K562 (cell line): ENCODE results near the gene MEF2B. TPM values are rescaled to one million over a fixed set of nuclear protein-coding genes. Genes with fewer than 3 reads are reported as not detected.
A peak's percentile ranks its signal among the peaks of the same experiment; 100 is the strongest.

Source experiments
- CHD2 ChIP-seq: IDR thresholded peaks from 2 replicates; pipeline ENCODE4 v1.6.1; 2011; ENCODE audit warnings: low read depth, low read length
- ETV5 ChIP-seq: sonication (generic); formaldehyde crosslinking; IDR thresholded peaks from 2 replicates; pipeline ENCODE4 v1.4.0; 2020; ENCODE audit warnings: low read depth, mild to moderate bottlenecking, missing genetic modification reagents
- FOXK1 ChIP-seq: sonication (generic); formaldehyde crosslinking; IDR thresholded peaks from 2 replicates; pipeline ENCODE4 v1.8.0; 2022; ENCODE audit warnings: missing genetic modification reagents, mild to moderate bottlenecking, borderline replicate concordance
- GATA2 ChIP-seq: sonication (generic); formaldehyde crosslinking; IDR thresholded peaks from 2 replicates; pipeline ENCODE4 v1.4.0; 2020; ENCODE audit warnings: mild to moderate bottlenecking, missing genetic modification reagents
- MEF2A ChIP-seq: IDR thresholded peaks from 2 replicates; pipeline ENCODE4 v1.6.1; 2011; ENCODE audit warnings: low read depth, mild to moderate bottlenecking, low read length, moderate library complexity; ENCODE audit not compliant: control insufficient read depth
- NFRKB ChIP-seq: fragments of 450-650 bp; IDR thresholded peaks from 2 replicates; pipeline ENCODE4 v1.6.1; 2016; ENCODE audit warnings: low read depth
- NFYB ChIP-seq: IDR thresholded peaks from 2 replicates; pipeline ENCODE4 v1.6.1; 2011; ENCODE audit warnings: mild to moderate bottlenecking, moderate library complexity; ENCODE audit not compliant: insufficient read length; ENCODE audit errors: extremely low read depth
- RBM14 ChIP-seq: fragments of 200-400 bp; formaldehyde crosslinking; IDR thresholded peaks from 2 replicates; pipeline ENCODE4 v1.6.1; 2018; ENCODE audit warnings: low read depth, mild to moderate bottlenecking, low read length, moderate library complexity, borderline replicate concordance; ENCODE audit not compliant: insufficient read depth
- SPI1 ChIP-seq: IDR thresholded peaks from 2 replicates; pipeline ENCODE4 v1.6.1; 2011; ENCODE audit warnings: low read depth, low read length, control low read depth, borderline replicate concordance
- TBL1XR1 ChIP-seq, 2 experiments: IDR thresholded peaks; 2 replicates each; pipeline ENCODE4 v1.6.1; 2012; ENCODE audit warnings: improper control_type of control experiment in 2 of 2, low read length in 2 of 2, mild to moderate bottlenecking in 1 of 2
- TRIM24 ChIP-seq, 2 experiments: fragments of 450-650 bp; IDR thresholded peaks; 2 replicates each; pipeline ENCODE4 v1.6.1; 2016
- ZNF133 ChIP-seq: fragments of 250-450 bp; sonication (Bioruptor Pico); IDR thresholded peaks from 2 replicates; pipeline ENCODE4 v1.4.0; 2020; ENCODE audit warnings: mild to moderate bottlenecking
- polyA plus RNA-seq, 8 experiments: library from polyadenylated mRNA; depleted of rRNA in 4 of 8; stranded (reverse) in 5 of 8; unstranded in 3 of 8; fragments of >200 nt; fragmentation: Nextera tagmentation in 2 of 8; fragmentation: Illumina TruSeq in 1 of 8; extraction: Ambion mirVana in 2 of 8; extraction: Trizol in 1 of 8; gene quantifications; 2 replicates each; pipeline versions ENCODE4 v1.2.1 to v1.2.3, GENCODE V29; 2011 to 2014; ENCODE audit warnings: inconsistent platforms in 1 of 8, missing spikeins in 1 of 8
- total RNA-seq, 7 experiments: library from RNA; depleted of rRNA in 6 of 7; stranded (reverse); fragments of >200 nt in 6 of 7; fragmentation: Illumina TruSeq in 2 of 7; extraction: Trizol in 2 of 7; gene quantifications; 2 replicates each; pipeline versions ENCODE4 v1.2.1 to v1.2.3, GENCODE V29; 2011 to 2021; ENCODE audit warnings: low replicate concordance in 1 of 7
- TF ChIP-seq, protein P1 (sequence below), 2 experiments: fragments of 200-800 bp in 1 of 2; sonication (Bioruptor generic) in 1 of 2; sonication (generic) in 1 of 2; formaldehyde crosslinking in 1 of 2; IDR thresholded peaks in 1 of 2; conservative IDR thresholded peaks in 1 of 2; 2 replicates each; pipeline versions ENCODE4 v1.5.0 to v1.6.1; 2016 to 2020; ENCODE audit warnings: missing compliant biosample characterization in 1 of 2, missing genetic modification characterization in 1 of 2, missing genetic modification reagents in 1 of 2
- TF ChIP-seq, protein P2 (sequence below): fragments of 450-650 bp; IDR thresholded peaks from 2 replicates; pipeline ENCODE4 v1.7.0; 2016; ENCODE audit warnings: borderline replicate concordance

Gene MEF2B
- total and polyA plus RNA-seq, 9 of the 15 experiments (the other 6 are each of a cell fraction or from before 2014, with no cell fraction given): 0.14 to 1.9 (median 0.71) TPM; not detected in 3

DNA sequence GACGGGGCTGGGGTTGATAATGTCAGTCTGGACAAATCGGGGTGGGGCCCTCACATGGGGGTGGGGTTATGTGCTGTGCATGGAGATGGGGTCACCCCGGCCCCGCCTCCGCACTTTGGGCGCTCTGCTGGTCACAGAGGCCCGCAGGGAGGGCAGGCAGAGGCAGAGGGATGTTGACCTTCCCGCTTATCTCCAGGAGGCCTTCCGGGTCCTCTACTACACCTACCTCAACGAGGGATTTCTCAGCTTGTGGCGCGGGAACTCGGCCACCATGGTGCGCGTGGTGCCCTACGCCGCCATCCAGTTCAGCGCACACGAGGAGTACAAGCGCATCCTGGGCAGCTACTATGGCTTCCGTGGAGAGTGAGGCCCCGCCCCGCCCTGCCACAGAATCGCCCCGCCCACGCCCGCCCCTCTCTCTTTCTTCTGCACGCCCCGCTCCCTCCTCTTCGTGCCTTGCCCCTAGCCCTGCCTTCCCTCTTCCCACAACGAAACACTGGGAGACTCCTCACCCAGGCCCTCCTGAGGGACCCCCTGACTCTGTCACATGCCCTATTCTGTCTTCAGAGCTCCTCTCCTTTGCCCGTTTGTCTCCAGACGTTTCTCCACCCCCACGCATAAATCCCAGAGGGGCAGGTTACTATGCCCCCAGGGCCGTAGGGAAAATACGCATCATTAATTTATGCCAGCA lies 64.6 kb downstream of the MEF2B start (continued):
- TF ChIP-seq, protein P1, sequence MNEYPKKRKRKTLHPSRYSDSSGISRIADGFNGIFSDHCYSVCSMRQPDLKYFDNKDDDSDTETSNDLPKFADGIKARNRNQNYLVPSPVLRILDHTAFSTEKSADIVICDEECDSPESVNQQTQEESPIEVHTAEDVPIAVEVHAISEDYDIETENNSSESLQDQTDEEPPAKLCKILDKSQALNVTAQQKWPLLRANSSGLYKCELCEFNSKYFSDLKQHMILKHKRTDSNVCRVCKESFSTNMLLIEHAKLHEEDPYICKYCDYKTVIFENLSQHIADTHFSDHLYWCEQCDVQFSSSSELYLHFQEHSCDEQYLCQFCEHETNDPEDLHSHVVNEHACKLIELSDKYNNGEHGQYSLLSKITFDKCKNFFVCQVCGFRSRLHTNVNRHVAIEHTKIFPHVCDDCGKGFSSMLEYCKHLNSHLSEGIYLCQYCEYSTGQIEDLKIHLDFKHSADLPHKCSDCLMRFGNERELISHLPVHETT (CRISPR knock-in tag; conservative IDR thresholded peaks at IDR 0.05 in 1 of 2, IDR thresholded peaks at IDR 0.05 in 1 of 2): 0 out of 4 replicates have a peak, but pooled peaks of 1 of the 2 experiments have one; percentile 29
- peak in 1 of 2 experiments; percentile 53; a peak in 2 of 4 replicates for TF ChIP-seq TRIM24 (IDR thresholded peaks at IDR 0.05)
- no peak for TF ChIP-seq CHD2
- TF ChIP-seq SPI1: no peak
- no peak for TF ChIP-seq FOXK1 (CRISPR knock-in tag)
- no peak for TF ChIP-seq RBM14
- no peak for TF ChIP-seq NFYB
- TF ChIP-seq MEF2A: no peak
- TF ChIP-seq ZNF133 (CRISPR knock-in tag): no peak
- TF ChIP-seq ETV5 (CRISPR knock-in tag): no peak
- TF ChIP-seq, protein P2, sequence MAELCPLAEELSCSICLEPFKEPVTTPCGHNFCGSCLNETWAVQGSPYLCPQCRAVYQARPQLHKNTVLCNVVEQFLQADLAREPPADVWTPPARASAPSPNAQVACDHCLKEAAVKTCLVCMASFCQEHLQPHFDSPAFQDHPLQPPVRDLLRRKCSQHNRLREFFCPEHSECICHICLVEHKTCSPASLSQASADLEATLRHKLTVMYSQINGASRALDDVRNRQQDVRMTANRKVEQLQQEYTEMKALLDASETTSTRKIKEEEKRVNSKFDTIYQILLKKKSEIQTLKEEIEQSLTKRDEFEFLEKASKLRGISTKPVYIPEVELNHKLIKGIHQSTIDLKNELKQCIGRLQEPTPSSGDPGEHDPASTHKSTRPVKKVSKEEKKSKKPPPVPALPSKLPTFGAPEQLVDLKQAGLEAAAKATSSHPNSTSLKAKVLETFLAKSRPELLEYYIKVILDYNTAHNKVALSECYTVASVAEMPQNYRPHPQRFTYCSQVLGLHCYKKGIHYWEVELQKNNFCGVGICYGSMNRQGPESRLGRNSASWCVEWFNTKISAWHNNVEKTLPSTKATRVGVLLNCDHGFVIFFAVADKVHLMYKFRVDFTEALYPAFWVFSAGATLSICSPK: no peak
- no peak for TF ChIP-seq GATA2 (CRISPR knock-in tag)
- 0 out of 2 replicates have a peak, but pooled peaks have one; percentile 12 for TF ChIP-seq NFRKB
- TF ChIP-seq TBL1XR1 (IDR thresholded peaks at IDR 0.05; ENCODE audit: low read length in 2 of 2): no peak
